Ishikawa (cell line): Measurements from ENCODE around the gene RPL3.
A peak's percentile ranks its signal among the peaks of the same experiment; 100 is the strongest.

ENCODE experiments used
- CEBPB ChIP-seq: IDR thresholded peaks from 2 replicates; pipeline ENCODE4 v1.6.1; 2012
- CREB1 ChIP-seq: IDR thresholded peaks from 2 replicates; pipeline ENCODE4 v1.6.1; 2012; ENCODE audit warnings: low read depth
- EGR1 ChIP-seq: IDR thresholded peaks from 2 replicates; pipeline ENCODE4 v1.6.1; 2012
- EP300 ChIP-seq: IDR thresholded peaks from 2 replicates; pipeline ENCODE4 v1.6.1; 2012; ENCODE audit warnings: borderline replicate concordance
- MAX ChIP-seq: IDR thresholded peaks from 2 replicates; pipeline ENCODE4 v1.6.1; 2012
- RAD21 ChIP-seq: IDR thresholded peaks from 2 replicates; pipeline ENCODE4 v1.6.1; 2012; ENCODE audit warnings: low read depth
- REST ChIP-seq: IDR thresholded peaks from 2 replicates; pipeline ENCODE4 v1.6.1; 2012; ENCODE audit warnings: low read depth, mild to moderate bottlenecking
- TAF1 ChIP-seq: IDR thresholded peaks from 2 replicates; pipeline ENCODE4 v1.6.1; 2012; ENCODE audit warnings: low read depth, mild to moderate bottlenecking
- TCF12 ChIP-seq: IDR thresholded peaks from 2 replicates; pipeline ENCODE4 v1.6.1; 2012; ENCODE audit warnings: low read depth
- YY1 ChIP-seq: IDR thresholded peaks from 2 replicates; pipeline ENCODE4 v1.6.1; 2012; ENCODE audit warnings: low read depth
- ZBTB7A ChIP-seq: IDR thresholded peaks from 2 replicates; pipeline ENCODE4 v1.6.1; 2012; ENCODE audit warnings: low read depth

GRCh38 chr22:39292561-39293074 is 26.8 kb downstream of the RPL3 start:
- no peak for TF ChIP-seq REST
- peak; percentile 33; the same call in 1 of the 2 replicates for TF ChIP-seq RAD21
- TF ChIP-seq TAF1 = no peak; the same call in 1 of the 2 replicates
- TF ChIP-seq MAX = peak; percentile 99
- no peak; the same call in 1 of the 2 replicates for TF ChIP-seq CEBPB
- peak; percentile 96 for TF ChIP-seq EP300
- peak; percentile 96 for TF ChIP-seq EGR1
- TF ChIP-seq YY1 = no peak
- peak; percentile 95 for TF ChIP-seq TCF12
- peak; percentile 42; the same call in 1 of the 2 replicates for TF ChIP-seq CREB1
- TF ChIP-seq ZBTB7A = peak; percentile 40; the same call in 1 of the 2 replicates
